ENCODE data around the gene GLTP.

DNA sequence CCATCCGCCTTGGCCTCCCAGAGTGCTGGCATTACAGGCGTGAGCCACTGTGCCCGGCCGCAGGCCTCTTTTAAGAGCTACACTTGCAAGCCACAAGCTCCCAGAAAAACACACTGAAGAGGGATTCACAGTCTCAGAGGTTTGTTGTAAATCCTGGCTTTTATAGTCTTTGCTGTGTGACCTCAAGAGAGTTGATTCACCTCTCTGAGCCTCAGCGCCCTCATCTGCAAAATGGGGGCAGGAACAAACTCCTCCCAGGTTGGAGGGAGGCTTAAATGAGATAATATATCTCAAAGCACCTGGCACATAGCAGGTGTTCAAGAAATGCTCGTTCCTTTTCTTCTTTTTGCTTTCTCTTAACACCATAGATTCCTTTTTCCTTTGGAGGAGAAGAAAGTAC is 15.8 kb upstream of the GLTP start:
- TF ChIP-seq POLR2A (IDR thresholded peaks at IDR 0.05) = no peak
- TF ChIP-seq, protein P1, sequence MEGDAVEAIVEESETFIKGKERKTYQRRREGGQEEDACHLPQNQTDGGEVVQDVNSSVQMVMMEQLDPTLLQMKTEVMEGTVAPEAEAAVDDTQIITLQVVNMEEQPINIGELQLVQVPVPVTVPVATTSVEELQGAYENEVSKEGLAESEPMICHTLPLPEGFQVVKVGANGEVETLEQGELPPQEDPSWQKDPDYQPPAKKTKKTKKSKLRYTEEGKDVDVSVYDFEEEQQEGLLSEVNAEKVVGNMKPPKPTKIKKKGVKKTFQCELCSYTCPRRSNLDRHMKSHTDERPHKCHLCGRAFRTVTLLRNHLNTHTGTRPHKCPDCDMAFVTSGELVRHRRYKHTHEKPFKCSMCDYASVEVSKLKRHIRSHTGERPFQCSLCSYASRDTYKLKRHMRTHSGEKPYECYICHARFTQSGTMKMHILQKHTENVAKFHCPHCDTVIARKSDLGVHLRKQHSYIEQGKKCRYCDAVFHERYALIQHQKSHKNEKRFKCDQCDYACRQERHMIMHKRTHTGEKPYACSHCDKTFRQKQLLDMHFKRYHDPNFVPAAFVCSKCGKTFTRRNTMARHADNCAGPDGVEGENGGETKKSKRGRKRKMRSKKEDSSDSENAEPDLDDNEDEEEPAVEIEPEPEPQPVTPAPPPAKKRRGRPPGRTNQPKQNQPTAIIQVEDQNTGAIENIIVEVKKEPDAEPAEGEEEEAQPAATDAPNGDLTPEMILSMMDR (IDR thresholded peaks at IDR 0.05) = no peak

Measured in adrenal gland (tissue), 5 donors.